HepG2 (cell line): ENCODE data around the gene RNPS1. TPM values are rescaled to one million over a fixed set of nuclear protein-coding genes. Genes with fewer than 3 reads are reported as not detected.

Source experiments
- RAD51 ChIP-seq: fragments of 450-650 bp; IDR thresholded peaks from 2 replicates; pipeline ENCODE4 v1.6.1; 2016; ENCODE audit warnings: borderline replicate concordance
- XRCC5 ChIP-seq: fragments of 200-400 bp; formaldehyde crosslinking; optimal IDR thresholded peaks from 2 replicates; pipeline ENCODE3; 2017; ENCODE audit warnings: mild to moderate bottlenecking, low read length
- ZFP36L1 ChIP-seq: sonication (generic); formaldehyde crosslinking; IDR thresholded peaks from 2 replicates; pipeline ENCODE4 v1.8.0; 2022; ENCODE audit warnings: mild to moderate bottlenecking, missing genetic modification reagents, moderate library complexity
- ZFP41 ChIP-seq: sonication (generic); formaldehyde crosslinking; IDR thresholded peaks from 2 replicates; pipeline ENCODE4 v1.4.0; 2020; ENCODE audit warnings: mild to moderate bottlenecking, missing genetic modification reagents, borderline replicate concordance
- ZFX ChIP-seq: sonication (generic); formaldehyde crosslinking; IDR thresholded peaks from 2 replicates; pipeline ENCODE4 v1.4.0; 2020; ENCODE audit warnings: mild to moderate bottlenecking, low read depth, missing genetic modification reagents, moderate library complexity
- ZNF260 ChIP-seq: sonication (generic); formaldehyde crosslinking; IDR thresholded peaks from 2 replicates; pipeline ENCODE4 v1.4.0; 2020; ENCODE audit warnings: missing genetic modification reagents, low read depth, mild to moderate bottlenecking, borderline replicate concordance
- ZNF264 ChIP-seq: sonication (generic); formaldehyde crosslinking; IDR thresholded peaks from 2 replicates; pipeline ENCODE4 v1.4.0; 2020; ENCODE audit warnings: missing genetic modification reagents
- ZNF318 ChIP-seq: sonication (generic); formaldehyde crosslinking; IDR thresholded peaks from 2 replicates; pipeline ENCODE4 v1.4.0; 2020; ENCODE audit warnings: mild to moderate bottlenecking, missing genetic modification reagents
- ZNF512B ChIP-seq: sonication (generic); formaldehyde crosslinking; IDR thresholded peaks from 2 replicates; pipeline ENCODE4 v1.5.1; 2020; ENCODE audit warnings: missing genetic modification reagents, mild to moderate bottlenecking, borderline replicate concordance
- polyA plus RNA-seq, 8 experiments: library from polyadenylated mRNA; depleted of rRNA in 3 of 8; stranded (reverse) in 7 of 8; unstranded in 1 of 8; fragments of >200 nt; fragmentation: Illumina TruSeq in 4 of 8; extraction: Trizol in 4 of 8; gene quantifications; 2 replicates each; pipeline versions ENCODE4 v1.2.1 to v1.2.3, GENCODE V29; 2011 to 2016; ENCODE audit warnings: low read depth in 4 of 8, missing spikeins in 1 of 8, mixed read lengths in 1 of 8; ENCODE audit not compliant: insufficient read depth in 1 of 8
- total RNA-seq, 5 experiments: library from RNA; depleted of rRNA; stranded (reverse); fragments of >200 nt; fragmentation: Illumina TruSeq; extraction: Trizol; gene quantifications; 2 replicates each; pipeline ENCODE4 v1.2.3, GENCODE V29; 2016; ENCODE audit warnings: low read depth in 1 of 5
- TF ChIP-seq, protein P1 (sequence below): sonication (generic); formaldehyde crosslinking; IDR thresholded peaks from 2 replicates; pipeline ENCODE4 v1.8.0; 2022; ENCODE audit warnings: low read depth, missing genetic modification reagents
- TF ChIP-seq, protein P2 (sequence below): sonication (generic); formaldehyde crosslinking; IDR thresholded peaks from 2 replicates; pipeline ENCODE4 v1.4.0; 2020; ENCODE audit warnings: mild to moderate bottlenecking, low read depth, missing genetic modification reagents
- TF ChIP-seq, protein P3 (sequence below): sonication (generic); formaldehyde crosslinking; IDR thresholded peaks from 2 replicates; pipeline ENCODE4 v1.4.0; 2020; ENCODE audit warnings: low read depth, mild to moderate bottlenecking, missing genetic modification reagents

The RNPS1 gene
- total and polyA plus RNA-seq, 2 of the 13 experiments (the other 11 are each of a cell fraction or from before 2014, with no cell fraction given) = 126 to 133 TPM

GRCh38 chr16:2223221-2223941 is 44.5 kb downstream of the RNPS1 start, which contains the start of gene E4F1 (continued):
- TF ChIP-seq, protein P1, sequence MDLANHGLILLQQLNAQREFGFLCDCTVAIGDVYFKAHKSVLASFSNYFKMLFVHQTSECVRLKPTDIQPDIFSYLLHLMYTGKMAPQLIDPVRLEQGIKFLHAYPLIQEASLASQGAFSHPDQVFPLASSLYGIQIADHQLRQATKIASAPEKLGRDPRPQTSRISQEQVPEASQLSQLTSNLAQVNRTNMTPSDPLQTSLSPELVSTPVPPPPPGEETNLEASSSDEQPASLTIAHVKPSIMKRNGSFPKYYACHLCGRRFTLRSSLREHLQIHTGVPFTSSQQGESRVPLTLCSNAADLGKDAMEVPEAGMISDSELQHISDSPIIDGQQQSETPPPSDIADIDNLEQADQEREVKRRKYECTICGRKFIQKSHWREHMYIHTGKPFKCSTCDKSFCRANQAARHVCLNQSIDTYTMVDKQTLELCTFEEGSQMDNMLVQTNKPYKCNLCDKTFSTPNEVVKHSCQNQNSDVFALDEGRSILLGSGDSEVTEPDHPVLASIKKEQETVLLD = peak; percentile 97
- TF ChIP-seq ZFX (CRISPR knock-in tag) (peak; percentile 99), ZFP41 (CRISPR knock-in tag) (no peak), XRCC5 (peak; percentile 21), ZFP36L1 (CRISPR knock-in tag) (0 out of 2 replicates have a peak, but pooled peaks have one; percentile 39), RAD51 (no peak), ZNF260 (CRISPR knock-in tag) (no peak), ZNF318 (CRISPR knock-in tag) (no peak), ZNF512B (CRISPR knock-in tag) (no peak), ZNF264 (CRISPR knock-in tag) (no peak)
- TF ChIP-seq, protein P2, sequence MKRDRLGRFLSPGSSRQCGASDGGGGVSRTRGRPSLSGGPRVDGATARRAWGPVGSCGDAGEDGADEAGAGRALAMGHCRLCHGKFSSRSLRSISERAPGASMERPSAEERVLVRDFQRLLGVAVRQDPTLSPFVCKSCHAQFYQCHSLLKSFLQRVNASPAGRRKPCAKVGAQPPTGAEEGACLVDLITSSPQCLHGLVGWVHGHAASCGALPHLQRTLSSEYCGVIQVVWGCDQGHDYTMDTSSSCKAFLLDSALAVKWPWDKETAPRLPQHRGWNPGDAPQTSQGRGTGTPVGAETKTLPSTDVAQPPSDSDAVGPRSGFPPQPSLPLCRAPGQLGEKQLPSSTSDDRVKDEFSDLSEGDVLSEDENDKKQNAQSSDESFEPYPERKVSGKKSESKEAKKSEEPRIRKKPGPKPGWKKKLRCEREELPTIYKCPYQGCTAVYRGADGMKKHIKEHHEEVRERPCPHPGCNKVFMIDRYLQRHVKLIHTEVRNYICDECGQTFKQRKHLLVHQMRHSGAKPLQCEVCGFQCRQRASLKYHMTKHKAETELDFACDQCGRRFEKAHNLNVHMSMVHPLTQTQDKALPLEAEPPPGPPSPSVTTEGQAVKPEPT = no peak
- TF ChIP-seq, protein P3, sequence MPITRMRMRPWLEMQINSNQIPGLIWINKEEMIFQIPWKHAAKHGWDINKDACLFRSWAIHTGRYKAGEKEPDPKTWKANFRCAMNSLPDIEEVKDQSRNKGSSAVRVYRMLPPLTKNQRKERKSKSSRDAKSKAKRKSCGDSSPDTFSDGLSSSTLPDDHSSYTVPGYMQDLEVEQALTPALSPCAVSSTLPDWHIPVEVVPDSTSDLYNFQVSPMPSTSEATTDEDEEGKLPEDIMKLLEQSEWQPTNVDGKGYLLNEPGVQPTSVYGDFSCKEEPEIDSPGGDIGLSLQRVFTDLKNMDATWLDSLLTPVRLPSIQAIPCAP = no peak
